ENCODE measurements around the gene ZNF25. TPM values are rescaled to one million over a fixed set of nuclear protein-coding genes. Genes with fewer than 3 reads are reported as not detected.
"Not testable (repeated sequence)": the region's sequence is repeated elsewhere in the genome, so short reads cannot be mapped to it uniquely, and the experiment has no call there.

The ZNF25 gene
- total and polyA plus RNA-seq, 2 experiments from 2014 or later = 0.23 to 0.76 TPM

DNA sequence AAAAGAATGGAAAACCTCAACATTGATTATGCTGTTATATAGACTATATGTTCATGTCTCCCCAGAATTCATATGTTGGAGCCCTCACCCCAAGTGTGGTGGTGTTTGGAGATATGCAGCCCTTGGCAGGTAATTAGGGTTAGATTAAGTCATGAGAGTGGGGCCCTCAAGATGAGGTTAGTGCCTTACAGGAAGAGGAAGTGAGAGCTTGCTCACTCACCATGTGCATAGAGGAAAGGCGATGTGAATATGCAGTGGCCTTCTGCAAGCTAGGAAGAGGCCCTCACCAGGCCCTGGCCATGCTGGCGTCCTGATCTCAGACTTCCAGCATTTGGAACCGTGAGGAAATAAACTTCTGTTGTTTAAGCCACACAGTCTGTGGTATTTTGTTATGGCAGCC is 48.8 kb upstream of the ZNF25 start:
- Histone ChIP-seq H3K27me3 (ENCODE audit: insufficient read depth) (no peaks in the 10 kb centered on the region), H3K4me1 (ENCODE audit: insufficient read depth) (no peaks in the 10 kb centered on the region), H4K20me1 (replicated peaks; ENCODE audit: insufficient read depth) (no peaks in the 10 kb centered on the region), H3K9me2 (ENCODE audit: insufficient read depth) (no peaks in the 10 kb centered on the region), H3F3A (replicated peaks; ENCODE audit: low read depth) (no peaks in the 10 kb centered on the region), H3K36me3 (ENCODE audit: insufficient read depth) (peaks cover 17% of the 10 kb centered on the region), H2AFZ (no peak overlapping the region), H3K4me3 (no peak overlapping the region), H3K27ac (ENCODE audit: low read depth) (no peak overlapping the region), H3K4me2 (no peak overlapping the region), H3K79me2 (replicated peaks; ENCODE audit: insufficient read depth) (no peaks in the 10 kb centered on the region)
- Mint-ChIP-seq H3K27ac (no peak overlapping the region), H3K4me1 (no peaks in the 10 kb centered on the region), H3K36me3 (ENCODE audit: low read depth) (peaks cover 72% of the 10 kb centered on the region), H3K4me3 (no peak overlapping the region), H3K27me3 (ENCODE audit: insufficient read depth, low read depth, poor library complexity) (no peaks in the 10 kb centered on the region), H3K9me3 (no peaks in the 10 kb centered on the region)
- DNase-seq (ENCODE audit: low spot score) (no peak), ATAC-seq (no peak)
- TF ChIP-seq EZH2 (IDR thresholded peaks at IDR 0.05; ENCODE audit: low read depth, unreplicated experiment) = no peak

DNA sequence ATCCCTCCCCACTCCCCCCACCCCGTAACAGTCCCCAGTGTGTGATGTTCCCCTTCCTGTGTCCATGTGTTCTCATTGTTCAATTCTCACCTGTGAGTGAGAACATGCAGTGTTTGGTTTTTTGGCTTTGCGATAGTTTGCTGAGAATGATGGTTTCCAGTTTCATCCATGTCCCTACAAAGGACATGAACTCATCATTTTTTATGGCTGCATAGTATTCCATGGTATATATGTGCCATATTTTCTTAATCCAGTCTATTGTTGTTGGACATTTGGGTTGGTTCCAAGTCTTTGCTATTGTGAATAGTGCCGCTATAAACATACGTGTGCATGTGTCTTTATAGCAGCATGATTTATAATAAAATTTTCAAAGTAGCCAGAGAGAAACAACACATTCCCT is 42.7 kb upstream of the ZNF25 start:
- H3K9me2 ChIP-seq (ENCODE audit: insufficient read depth); H3K27ac Mint-ChIP-seq; ATAC-seq; H3K4me2 ChIP-seq; H3K4me3 ChIP-seq; H3K9me3 Mint-ChIP-seq; H3K27me3 Mint-ChIP-seq (ENCODE audit: insufficient read depth, low read depth, poor library complexity); H3K4me1 Mint-ChIP-seq; H3K27ac ChIP-seq (ENCODE audit: low read depth); H3K27me3 ChIP-seq (ENCODE audit: insufficient read depth); H4K20me1 ChIP-seq (replicated peaks; ENCODE audit: insufficient read depth); H3K4me3 Mint-ChIP-seq; DNase-seq (ENCODE audit: low spot score); H2AFZ ChIP-seq; H3K4me1 ChIP-seq (ENCODE audit: insufficient read depth); H3F3A ChIP-seq (replicated peaks; ENCODE audit: low read depth): not testable (repeated sequence)
- H3K36me3 Mint-ChIP-seq (ENCODE audit: low read depth) = peaks cover 88% of the 10 kb centered on the region
- Histone ChIP-seq H3K36me3 (ENCODE audit: insufficient read depth) (peaks cover 20% of the 10 kb centered on the region), H3K79me2 (replicated peaks; ENCODE audit: insufficient read depth) (peaks cover 13% of the 10 kb centered on the region)

DNA sequence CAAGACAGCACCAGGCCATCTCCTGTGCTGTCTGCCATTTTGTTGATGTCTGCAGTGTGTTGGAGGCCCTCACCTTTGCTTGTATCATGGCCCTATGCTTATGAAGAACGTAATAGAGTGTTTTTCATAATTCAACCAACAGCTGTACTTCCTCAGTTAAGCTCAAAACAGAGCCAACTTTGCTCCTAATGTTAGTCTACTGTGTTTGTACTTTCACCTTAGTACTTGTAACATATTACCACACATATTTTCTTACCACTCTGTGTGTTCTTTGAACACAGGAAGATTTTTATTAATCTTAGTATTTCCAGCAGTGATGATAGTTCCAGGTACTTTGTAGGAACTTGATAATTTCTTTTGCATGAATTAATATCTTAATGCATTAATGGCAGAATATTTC is 39.9 kb upstream of the ZNF25 start:
- no peaks in the 10 kb centered on the region for H4K20me1 ChIP-seq (replicated peaks; ENCODE audit: insufficient read depth)
- H3K4me3 ChIP-seq = no peak overlapping the region
- Mint-ChIP-seq H3K4me1 (peaks cover 8% of the 10 kb centered on the region; the same call in 2 of the 3 replicates), H3K4me3 (no peak overlapping the region), H3K9me3 (no peaks in the 10 kb centered on the region; the same call in 1 of the 3 replicates), H3K36me3 (ENCODE audit: low read depth) (peaks cover 84% of the 10 kb centered on the region), H3K27me3 (ENCODE audit: insufficient read depth, low read depth, poor library complexity) (no peaks in the 10 kb centered on the region), H3K27ac (no peak overlapping the region)
- peaks cover 33% of the 10 kb centered on the region for H3K79me2 ChIP-seq (replicated peaks; ENCODE audit: insufficient read depth)
- no peak overlapping the region for H3K4me2 ChIP-seq
- H3K4me1 ChIP-seq (ENCODE audit: insufficient read depth) = peaks cover 7% of the 10 kb centered on the region; the same call in 1 of the 2 replicates
- no peak for DNase-seq (ENCODE audit: low spot score)
- TF ChIP-seq, protein P1, sequence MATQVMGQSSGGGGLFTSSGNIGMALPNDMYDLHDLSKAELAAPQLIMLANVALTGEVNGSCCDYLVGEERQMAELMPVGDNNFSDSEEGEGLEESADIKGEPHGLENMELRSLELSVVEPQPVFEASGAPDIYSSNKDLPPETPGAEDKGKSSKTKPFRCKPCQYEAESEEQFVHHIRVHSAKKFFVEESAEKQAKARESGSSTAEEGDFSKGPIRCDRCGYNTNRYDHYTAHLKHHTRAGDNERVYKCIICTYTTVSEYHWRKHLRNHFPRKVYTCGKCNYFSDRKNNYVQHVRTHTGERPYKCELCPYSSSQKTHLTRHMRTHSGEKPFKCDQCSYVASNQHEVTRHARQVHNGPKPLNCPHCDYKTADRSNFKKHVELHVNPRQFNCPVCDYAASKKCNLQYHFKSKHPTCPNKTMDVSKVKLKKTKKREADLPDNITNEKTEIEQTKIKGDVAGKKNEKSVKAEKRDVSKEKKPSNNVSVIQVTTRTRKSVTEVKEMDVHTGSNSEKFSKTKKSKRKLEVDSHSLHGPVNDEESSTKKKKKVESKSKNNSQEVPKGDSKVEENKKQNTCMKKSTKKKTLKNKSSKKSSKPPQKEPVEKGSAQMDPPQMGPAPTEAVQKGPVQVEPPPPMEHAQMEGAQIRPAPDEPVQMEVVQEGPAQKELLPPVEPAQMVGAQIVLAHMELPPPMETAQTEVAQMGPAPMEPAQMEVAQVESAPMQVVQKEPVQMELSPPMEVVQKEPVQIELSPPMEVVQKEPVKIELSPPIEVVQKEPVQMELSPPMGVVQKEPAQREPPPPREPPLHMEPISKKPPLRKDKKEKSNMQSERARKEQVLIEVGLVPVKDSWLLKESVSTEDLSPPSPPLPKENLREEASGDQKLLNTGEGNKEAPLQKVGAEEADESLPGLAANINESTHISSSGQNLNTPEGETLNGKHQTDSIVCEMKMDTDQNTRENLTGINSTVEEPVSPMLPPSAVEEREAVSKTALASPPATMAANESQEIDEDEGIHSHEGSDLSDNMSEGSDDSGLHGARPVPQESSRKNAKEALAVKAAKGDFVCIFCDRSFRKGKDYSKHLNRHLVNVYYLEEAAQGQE (IDR thresholded peaks at IDR 0.05; ENCODE audit: unreplicated experiment) = no peak
- no peak for TF ChIP-seq NANOG (IDR thresholded peaks at IDR 0.05; ENCODE audit: borderline replicate concordance)
- TF ChIP-seq, protein P2, sequence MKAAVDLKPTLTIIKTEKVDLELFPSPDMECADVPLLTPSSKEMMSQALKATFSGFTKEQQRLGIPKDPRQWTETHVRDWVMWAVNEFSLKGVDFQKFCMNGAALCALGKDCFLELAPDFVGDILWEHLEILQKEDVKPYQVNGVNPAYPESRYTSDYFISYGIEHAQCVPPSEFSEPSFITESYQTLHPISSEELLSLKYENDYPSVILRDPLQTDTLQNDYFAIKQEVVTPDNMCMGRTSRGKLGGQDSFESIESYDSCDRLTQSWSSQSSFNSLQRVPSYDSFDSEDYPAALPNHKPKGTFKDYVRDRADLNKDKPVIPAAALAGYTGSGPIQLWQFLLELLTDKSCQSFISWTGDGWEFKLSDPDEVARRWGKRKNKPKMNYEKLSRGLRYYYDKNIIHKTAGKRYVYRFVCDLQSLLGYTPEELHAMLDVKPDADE (IDR thresholded peaks at IDR 0.05) = no peak
- peaks cover 11% of the 10 kb centered on the region for H3K36me3 ChIP-seq (ENCODE audit: insufficient read depth)
- no peak for ATAC-seq
- no peaks in the 10 kb centered on the region for H3F3A ChIP-seq (replicated peaks; ENCODE audit: low read depth)
- no peak overlapping the region for H2AFZ ChIP-seq
- H3K27me3 ChIP-seq (ENCODE audit: insufficient read depth) = no peaks in the 10 kb centered on the region
- H3K27ac ChIP-seq (ENCODE audit: low read depth) = no peak overlapping the region
- no peaks in the 10 kb centered on the region for H3K9me2 ChIP-seq (ENCODE audit: insufficient read depth)

All from GM23338 (cell line).